BE2C (cell line): ENCODE data around the gene BARHL1.

Source experiments
- DNase-seq: peaks from one replicate; pipeline ENCODE4 v3.0.0-alpha.2; 2020
- H3K27me3 ChIP-seq: fragments of 250-450 bp; sonication (Bioruptor Pico); 2 replicates; pipeline ENCODE4 v1.5.1; 2020; ENCODE audit warnings: mild to moderate bottlenecking
- H3K36me3 ChIP-seq: fragments of 250-450 bp; sonication (Bioruptor Pico); 2 replicates; pipeline ENCODE4 v1.5.1; 2020; ENCODE audit warnings: mild to moderate bottlenecking
- H3K4me1 ChIP-seq: fragments of 250-450 bp; sonication (Bioruptor Pico); 2 replicates; pipeline ENCODE4 v1.5.1; 2020
- H3K4me3 ChIP-seq: 2 replicates; pipeline ENCODE4 v1.5.1; 2011; ENCODE audit warnings: low read depth, low read length
- H3K9me3 ChIP-seq: fragments of 250-450 bp; sonication (Bioruptor Pico); 2 replicates; pipeline ENCODE4 v1.5.1; 2020
- TF ChIP-seq, protein P1 (sequence below): IDR thresholded peaks from 2 replicates; pipeline ENCODE4 v1.5.1; 2012; ENCODE audit warnings: mild to moderate bottlenecking, low read depth, low read length

The BARHL1 gene

DNA sequence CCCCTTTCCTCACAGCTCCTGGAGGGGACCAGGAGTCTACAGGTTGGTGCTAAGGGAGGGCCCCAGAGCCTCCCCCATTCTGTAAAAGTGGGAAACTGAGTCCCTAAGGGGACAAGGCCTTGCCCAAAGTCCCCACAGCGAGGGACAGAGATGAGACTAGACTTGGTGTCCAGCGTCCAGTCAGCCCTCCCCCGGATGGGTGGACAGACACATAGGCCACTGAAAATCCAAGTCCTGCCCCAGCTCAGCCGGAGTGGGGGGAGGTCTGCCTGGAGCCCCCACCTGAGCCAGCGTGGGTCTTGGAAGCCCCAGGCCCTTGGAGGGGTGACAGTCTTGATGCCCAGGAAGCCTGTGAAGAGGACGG lies 5.2 kb downstream of the BARHL1 start:
- TF ChIP-seq, protein P1, sequence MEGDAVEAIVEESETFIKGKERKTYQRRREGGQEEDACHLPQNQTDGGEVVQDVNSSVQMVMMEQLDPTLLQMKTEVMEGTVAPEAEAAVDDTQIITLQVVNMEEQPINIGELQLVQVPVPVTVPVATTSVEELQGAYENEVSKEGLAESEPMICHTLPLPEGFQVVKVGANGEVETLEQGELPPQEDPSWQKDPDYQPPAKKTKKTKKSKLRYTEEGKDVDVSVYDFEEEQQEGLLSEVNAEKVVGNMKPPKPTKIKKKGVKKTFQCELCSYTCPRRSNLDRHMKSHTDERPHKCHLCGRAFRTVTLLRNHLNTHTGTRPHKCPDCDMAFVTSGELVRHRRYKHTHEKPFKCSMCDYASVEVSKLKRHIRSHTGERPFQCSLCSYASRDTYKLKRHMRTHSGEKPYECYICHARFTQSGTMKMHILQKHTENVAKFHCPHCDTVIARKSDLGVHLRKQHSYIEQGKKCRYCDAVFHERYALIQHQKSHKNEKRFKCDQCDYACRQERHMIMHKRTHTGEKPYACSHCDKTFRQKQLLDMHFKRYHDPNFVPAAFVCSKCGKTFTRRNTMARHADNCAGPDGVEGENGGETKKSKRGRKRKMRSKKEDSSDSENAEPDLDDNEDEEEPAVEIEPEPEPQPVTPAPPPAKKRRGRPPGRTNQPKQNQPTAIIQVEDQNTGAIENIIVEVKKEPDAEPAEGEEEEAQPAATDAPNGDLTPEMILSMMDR: no peak
- Histone ChIP-seq H3K9me3 (no peaks in the 10 kb centered on the region), H3K36me3 (no peaks in the 10 kb centered on the region), H3K27me3 (peaks cover 86% of the 10 kb centered on the region), H3K4me3 (no peak overlapping the region), H3K4me1 (no peaks in the 10 kb centered on the region)
- no peak for DNase-seq

DNA sequence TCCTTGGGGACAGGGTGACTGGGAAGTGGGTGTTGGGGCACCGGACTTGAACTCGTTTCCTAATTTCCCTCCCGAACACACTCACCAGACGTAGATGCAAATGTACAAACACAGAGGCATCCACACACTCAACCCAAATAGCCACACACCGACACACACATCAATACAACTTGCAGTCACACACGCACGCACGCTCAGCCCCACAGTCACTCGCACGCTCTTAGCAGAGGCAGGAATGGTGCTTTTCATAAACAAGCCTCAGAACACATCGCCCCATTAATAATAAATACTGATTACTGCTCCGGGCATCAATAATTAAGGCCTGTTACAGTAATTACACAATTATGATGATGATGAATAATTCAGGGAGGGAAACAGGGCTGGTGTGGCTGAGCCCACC lies 5.7 kb downstream of the BARHL1 start:
- H3K27me3 ChIP-seq: peaks cover 81% of the 10 kb centered on the region
- TF ChIP-seq, protein P1: no peak
- no peaks in the 10 kb centered on the region for H3K9me3 ChIP-seq
- no peak overlapping the region for H3K4me3 ChIP-seq
- H3K4me1 ChIP-seq: no peaks in the 10 kb centered on the region
- no peak for DNase-seq
- H3K36me3 ChIP-seq: no peaks in the 10 kb centered on the region

DNA sequence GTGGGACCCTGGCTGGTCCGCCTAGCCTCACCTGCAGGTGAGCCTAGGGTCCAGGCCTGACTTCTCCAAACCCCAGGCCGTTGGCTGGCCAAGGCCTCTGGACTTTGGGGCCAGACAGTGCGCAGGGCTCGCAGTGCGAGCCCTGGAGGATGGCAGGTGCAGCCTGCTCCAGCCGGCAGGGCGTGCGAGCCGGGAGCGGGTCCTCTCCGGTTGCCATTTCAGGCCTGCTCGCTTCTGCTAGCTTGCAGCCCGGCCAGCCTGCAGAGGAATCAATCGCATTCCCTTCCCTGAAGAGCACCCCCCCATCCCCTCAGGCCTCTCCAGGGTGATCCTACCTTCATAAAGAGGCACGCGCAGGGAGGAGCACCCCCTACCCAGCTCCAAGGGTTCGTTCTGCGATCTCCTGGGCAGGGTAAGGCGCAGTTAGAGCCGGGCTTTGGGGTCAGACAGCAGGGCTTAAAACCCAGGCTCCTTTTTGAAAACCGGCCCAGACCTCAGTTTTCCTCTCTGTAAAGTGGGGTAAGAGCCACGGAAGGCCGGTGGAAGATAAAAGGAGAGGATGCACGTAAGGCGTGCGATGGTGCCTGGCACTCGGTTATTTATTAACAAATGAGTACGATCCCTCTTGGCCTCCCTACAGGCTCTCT lies 6.2 kb downstream of the BARHL1 start:
- Histone ChIP-seq H3K9me3 (no peaks in the 10 kb centered on the region), H3K4me3 (no peak overlapping the region), H3K4me1 (no peaks in the 10 kb centered on the region), H3K27me3 (peaks cover 75% of the 10 kb centered on the region), H3K36me3 (no peaks in the 10 kb centered on the region)
- no peak for DNase-seq
- TF ChIP-seq, protein P1: no peak

DNA sequence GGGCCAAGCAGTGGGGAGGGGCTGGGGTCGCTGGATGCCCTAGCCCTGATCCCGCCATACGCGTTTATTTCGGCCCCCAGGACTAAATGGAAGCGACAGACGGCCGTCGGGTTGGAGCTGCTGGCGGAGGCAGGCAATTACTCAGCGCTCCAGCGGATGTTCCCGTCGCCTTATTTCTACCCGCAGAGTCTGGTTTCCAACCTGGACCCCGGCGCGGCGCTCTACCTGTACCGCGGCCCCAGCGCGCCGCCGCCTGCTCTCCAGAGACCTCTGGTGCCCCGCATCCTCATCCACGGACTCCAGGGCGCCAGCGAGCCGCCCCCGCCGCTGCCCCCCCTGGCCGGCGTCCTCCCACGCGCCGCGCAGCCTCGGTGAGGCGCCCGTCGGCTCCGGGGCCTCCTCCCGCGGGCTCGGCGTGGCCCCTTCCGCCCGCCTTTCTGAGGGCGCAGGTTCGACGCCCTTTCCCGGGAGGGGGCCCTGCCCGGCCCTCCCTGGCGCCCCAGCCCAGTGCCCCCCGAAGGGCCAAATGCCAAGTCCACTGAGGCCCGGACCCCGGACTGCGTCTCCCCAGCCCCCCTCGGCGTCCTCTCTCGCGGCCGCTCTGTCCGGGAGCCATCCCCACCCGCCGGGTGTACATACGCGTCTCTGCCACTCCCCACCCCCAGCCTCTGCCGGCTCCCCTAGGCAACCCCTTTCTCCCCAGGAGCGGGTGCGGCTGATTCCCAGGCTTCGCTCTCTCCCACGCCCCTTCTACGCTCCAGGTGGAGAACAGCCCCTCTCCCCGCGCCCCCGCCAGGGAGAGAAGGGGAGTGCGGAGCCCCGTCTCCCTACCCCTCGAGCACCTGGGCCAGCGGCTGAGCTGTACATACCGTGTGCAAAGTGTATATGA lies 7.0 kb downstream of the BARHL1 start:
- no peaks in the 10 kb centered on the region for H3K9me3 ChIP-seq
- peaks cover 4% of the 10 kb centered on the region; the same call in 1 of the 2 replicates for H3K36me3 ChIP-seq
- H3K4me3 ChIP-seq: no peak overlapping the region
- peaks cover 70% of the 10 kb centered on the region for H3K27me3 ChIP-seq
- no peak for DNase-seq
- no peaks in the 10 kb centered on the region for H3K4me1 ChIP-seq
- TF ChIP-seq, protein P1: no peak

DNA sequence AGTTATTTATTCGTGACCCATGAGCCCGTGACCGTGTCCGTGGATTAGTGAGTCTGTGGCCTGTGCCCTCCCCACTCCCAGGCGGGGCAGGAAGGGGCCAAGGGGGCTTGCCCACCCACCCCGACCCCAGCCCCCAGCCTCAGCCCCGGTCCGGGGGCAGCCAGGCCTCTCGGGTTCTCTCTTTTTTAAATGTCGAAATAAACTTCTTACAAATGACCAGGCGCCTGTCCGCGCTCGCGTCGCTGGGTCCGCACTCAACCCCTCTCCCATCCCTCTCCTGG lies 7.6 kb downstream of the BARHL1 start:
- DNase-seq: no peak
- H3K4me1 ChIP-seq: no peaks in the 10 kb centered on the region
- H3K9me3 ChIP-seq: no peaks in the 10 kb centered on the region
- peaks cover 8% of the 10 kb centered on the region for H3K36me3 ChIP-seq
- H3K4me3 ChIP-seq: no peak overlapping the region
- TF ChIP-seq, protein P1: no peak
- peaks cover 64% of the 10 kb centered on the region for H3K27me3 ChIP-seq
